GM18873 (cell line): ENCODE measurements around the gene RNF152.

ENCODE experiments used
- ATAC-seq: cut with Tn5 transposase; IDR thresholded peaks from one replicate; pipeline ENCODE4 v1.9.1; 2021; ENCODE audit warnings: mild to moderate bottlenecking, moderate library complexity, moderate number of reproducible peaks; ENCODE audit not compliant: unreplicated experiment, low FRiP score

RNF152 gene

GRCh38 chr18:61894751-61895524 is 2.1 kb upstream of the RNF152 start:
- no peak for ATAC-seq

GRCh38 chr18:61893971-61894750 is 1.4 kb upstream of the RNF152 start:
- peak; percentile 61 for ATAC-seq

GRCh38 chr18:61893309-61893970 is 633 bp upstream of the RNF152 start:
- ATAC-seq, result peak; percentile 9

GRCh38 chr18:61891894-61892293 is 913 bp downstream of the RNF152 start:
- ATAC-seq, result no peak

- no peak for ATAC-seq
Measured at GRCh38 chr18:61891271-61891670, 1.5 kb downstream of the RNF152 start.

- ATAC-seq, result no peak
Measured at GRCh38 chr18:61890344-61890743, 2.5 kb downstream of the RNF152 start.

- ATAC-seq, result no peak
Measured at GRCh38 chr18:61889541-61889940, 3.3 kb downstream of the RNF152 start.

- no peak for ATAC-seq
Measured at GRCh38 chr18:61888622-61889021, 4.2 kb downstream of the RNF152 start.

GRCh38 chr18:61887838-61888237 is 5.0 kb downstream of the RNF152 start:
- no peak for ATAC-seq

- no peak for ATAC-seq
Measured at GRCh38 chr18:61883547-61883946, 9.3 kb downstream of the RNF152 start.

GRCh38 chr18:61882296-61883004 is 10.4 kb downstream of the RNF152 start:
- no peak for ATAC-seq

GRCh38 chr18:61876899-61877298 is 15.9 kb downstream of the RNF152 start:
- no peak for ATAC-seq

GRCh38 chr18:61870151-61870550 is 22.7 kb downstream of the RNF152 start:
- no peak for ATAC-seq

- no peak for ATAC-seq
Measured at GRCh38 chr18:61869636-61870035, 23.2 kb downstream of the RNF152 start.

- ATAC-seq, result no peak
Measured at GRCh38 chr18:61865466-61866175, 27.2 kb downstream of the RNF152 start.

- no peak for ATAC-seq
Measured at GRCh38 chr18:61861372-61861771, 31.4 kb downstream of the RNF152 start.

- no peak for ATAC-seq
Measured at GRCh38 chr18:61860302-61860701, 32.5 kb downstream of the RNF152 start.

- ATAC-seq, result no peak
Measured at GRCh38 chr18:61859113-61859512, 33.7 kb downstream of the RNF152 start.

GRCh38 chr18:61856678-61857077 is 36.1 kb downstream of the RNF152 start:
- ATAC-seq, result no peak
